GM12878 (cell line): ENCODE measurements around the gene EZH2. TPM values are rescaled to one million over a fixed set of nuclear protein-coding genes. Genes with fewer than 3 reads are reported as not detected.

ENCODE experiments used
- ATAC-seq: fragments of 200-7000 bp; cut with Tn5 transposase; 3 replicates; pipeline ENCODE4 v1.9.1; 2020; ENCODE audit warnings: mild to moderate bottlenecking, moderate library complexity
- BruUV-seq: library from RNA; stranded (reverse); fragments of 400-500 nt; replicated peaks from 2 replicates; lab custom pipeline; 2021; lab: Mats Ljungman, UMichigan
- CTCF ChIA-PET: fragments of 300-600 bp; sonication (Branson Sonifier 250); formaldehyde crosslinking; extraction: SDS; loops from one replicate; lab custom pipeline; 2021; ENCODE audit warnings: inconsistent platforms; lab: Yijun Ruan, JAX
- POLR2A ChIA-PET: fragments of 350-600 bp; formaldehyde crosslinking; extraction: SDS; loops from one replicate; lab custom pipeline; 2021; ENCODE audit warnings: inconsistent platforms; lab: Charles Lee
- RAD21 ChIA-PET: fragments of 300-600 bp; sonication (Branson Sonifier 250); formaldehyde crosslinking; loops from one replicate; lab custom pipeline; 2023; ENCODE audit warnings: antibody characterized with exemption; ENCODE audit not compliant: unreplicated experiment; lab: Charles Lee
- SMC1A ChIA-PET: fragments of 300-600 bp; sonication (Branson Sonifier 250); formaldehyde crosslinking; loops from one replicate; lab custom pipeline; 2023; ENCODE audit not compliant: unreplicated experiment, uncharacterized antibody; lab: Charles Lee
- DNase-seq: peaks from one replicate; pipeline ENCODE4 v3.0.0-alpha.2; 2011; ENCODE audit warnings: low read depth, low spot score
- FAIRE-seq: peaks from 3 replicates; lab custom pipeline; 2011; peaks lifted over from hg19 to GRCh38; lab: Jason Lieb, UNC
- H2AFZ ChIP-seq: 2 replicates; pipeline ENCODE4 v1.6.0; 2011; ENCODE audit warnings: low read depth, low read length, control low read depth; ENCODE audit not compliant: control insufficient read depth
- H3K27ac ChIP-seq: 2 replicates; pipeline ENCODE4 v1.5.1; 2011; ENCODE audit warnings: control low read depth; ENCODE audit not compliant: control insufficient read depth, insufficient read depth
- H3K27me3 ChIP-seq, 2 experiments: replicated peaks in 1 of 2; 2 replicates each; pipeline versions ENCODE4 v1.6.0 to v1.6.1; 2011; ENCODE audit warnings: low read length in 1 of 2; ENCODE audit not compliant: control insufficient read depth in 2 of 2, insufficient read depth in 2 of 2
- H3K36me3 ChIP-seq, 2 experiments: 2 replicates each; pipeline ENCODE4 v1.5.1; 2011; ENCODE audit warnings: low read length in 1 of 2; ENCODE audit not compliant: control insufficient read depth in 2 of 2, insufficient read depth in 2 of 2
- H3K4me1 ChIP-seq: 2 replicates; pipeline ENCODE4 v1.6.1; 2011; ENCODE audit warnings: mild to moderate bottlenecking, low read length, moderate library complexity, mixed read lengths; ENCODE audit not compliant: control insufficient read depth, insufficient read depth
- H3K4me2 ChIP-seq: 2 replicates; pipeline ENCODE4 v1.6.0; 2011; ENCODE audit warnings: control low read depth; ENCODE audit not compliant: control insufficient read depth, insufficient read depth
- H3K4me3 ChIP-seq: fragments of 200-600 bp; sonication (generic); 2 replicates; pipeline ENCODE4 v1.5.1; 2016
- H3K79me2 ChIP-seq: 2 replicates; pipeline ENCODE4 v1.6.0; 2011; ENCODE audit warnings: low read length; ENCODE audit not compliant: control insufficient read depth, insufficient read depth
- H3K9ac ChIP-seq: 2 replicates; pipeline ENCODE4 v1.8.0; 2011; ENCODE audit warnings: low read length, control low read depth, mixed read lengths; ENCODE audit not compliant: control insufficient read depth, insufficient read depth
- H3K9me3 ChIP-seq: replicated peaks from 3 replicates; pipeline ENCODE4 v1.5.1; 2011; ENCODE audit warnings: mild to moderate bottlenecking, low read length; ENCODE audit not compliant: control insufficient read depth, insufficient read depth
- H4K20me1 ChIP-seq: 2 replicates; pipeline ENCODE4 v1.6.0; 2011; ENCODE audit not compliant: control insufficient read depth, insufficient read depth
- ASH2L ChIP-seq: fragments of 300-600, 200-600 bp; sonication (generic); IDR thresholded peaks from 2 replicates; pipeline ENCODE4 v1.6.1; 2017; ENCODE audit warnings: low read depth, mild to moderate bottlenecking, borderline replicate concordance
- FOXM1 ChIP-seq: IDR thresholded peaks from 2 replicates; pipeline ENCODE4 v1.6.1; 2012; ENCODE audit warnings: low read depth, mild to moderate bottlenecking, inconsistent platforms, low read length, moderate library complexity
- IKZF2 ChIP-seq, 2 experiments: fragments of 450-650 bp; IDR thresholded peaks; 2 replicates each; pipeline ENCODE4 v1.6.1; 2017; ENCODE audit warnings: mild to moderate bottlenecking in 2 of 2, moderate library complexity in 2 of 2
- MAX ChIP-seq: IDR thresholded peaks from 2 replicates; pipeline ENCODE4 v1.6.1; 2012; ENCODE audit warnings: low read depth, low read length, improper control_type of control experiment
- PAX8 ChIP-seq: fragments of 450-650 bp; IDR thresholded peaks from 2 replicates; pipeline ENCODE4 v1.6.1; 2017; ENCODE audit warnings: mild to moderate bottlenecking, moderate library complexity
- POLR2AphosphoS2 ChIP-seq: IDR thresholded peaks from 2 replicates; pipeline ENCODE4 v1.6.1; 2011; ENCODE audit warnings: low read depth, mild to moderate bottlenecking, low read length, improper control_type of control experiment, moderate library complexity
- RUNX3 ChIP-seq: IDR thresholded peaks from 2 replicates; pipeline ENCODE4 v1.6.1; 2012; ENCODE audit warnings: low read length, inconsistent platforms
- WRNIP1 ChIP-seq: IDR thresholded peaks from 2 replicates; pipeline ENCODE4 v1.6.1; 2011; ENCODE audit warnings: low read depth, low read length, improper control_type of control experiment, borderline replicate concordance
- ZBTB33 ChIP-seq: fragments of 450-650 bp; IDR thresholded peaks from 2 replicates; pipeline ENCODE4 v1.6.1; 2017; ENCODE audit warnings: mild to moderate bottlenecking
- WGBS: methylation state at CpG from one replicate; pipeline ENCODE4 v1.1.6; 2016; ENCODE audit warnings: low lambda C conversion rate; ENCODE audit not compliant: insufficient replicate concordance, insufficient coverage; ENCODE audit errors: missing lambda C conversion rate; 5-methylcytosine and 5-hydroxymethylcytosine counted together
- in situ Hi-C: fragments of 300-500 bp; cut with MboI; formaldehyde crosslinking; loops from 9 replicates; pipeline ENCODE4 v1.14.3; 2018; ENCODE audit warnings: mixed read lengths
- intact Hi-C: fragments of 100-400 bp; cut with micrococcal nuclease; formaldehyde crosslinking; loops from one replicate; pipeline ENCODE4 v1.14.2; 2022; ENCODE audit not compliant: unreplicated experiment
- polyA plus RNA-seq, 11 experiments: library from polyadenylated mRNA; depleted of rRNA in 4 of 11; unstranded in 6 of 11; stranded (reverse) in 5 of 11; fragments of >200 nt; fragmentation: Nextera tagmentation in 4 of 11; fragmentation: Illumina TruSeq in 1 of 11; extraction: Ambion mirVana in 4 of 11; extraction: Trizol in 1 of 11; gene quantifications; 1 replicate in 1 of 11; 2 replicates in 10 of 11; pipeline versions ENCODE4 v1.2.1 to v1.2.3, GENCODE V29; 2011 to 2016; ENCODE audit warnings: inconsistent platforms in 2 of 11, missing spikeins in 2 of 11, low read depth in 1 of 11
- total RNA-seq, 4 experiments: library from RNA; depleted of rRNA in 3 of 4; stranded (reverse); fragments of >200 nt in 3 of 4; fragmentation: Illumina TruSeq in 1 of 4; extraction: Trizol in 1 of 4; gene quantifications; 2 replicates each; pipeline versions ENCODE4 v1.2.1 to v1.2.3, GENCODE V29; 2013 to 2021
- TF ChIP-seq, protein P1 (sequence below): IDR thresholded peaks from 2 replicates; pipeline ENCODE4 v1.6.1; 2011; ENCODE audit warnings: low read depth, low read length, improper control_type of control experiment, borderline replicate concordance

Gene EZH2
- total and polyA plus RNA-seq, 10 of the 15 experiments (the other 5 are each of a cell fraction or from before 2014, with no cell fraction given) = 19.4 to 69.6 (median 40.8) TPM

DNA sequence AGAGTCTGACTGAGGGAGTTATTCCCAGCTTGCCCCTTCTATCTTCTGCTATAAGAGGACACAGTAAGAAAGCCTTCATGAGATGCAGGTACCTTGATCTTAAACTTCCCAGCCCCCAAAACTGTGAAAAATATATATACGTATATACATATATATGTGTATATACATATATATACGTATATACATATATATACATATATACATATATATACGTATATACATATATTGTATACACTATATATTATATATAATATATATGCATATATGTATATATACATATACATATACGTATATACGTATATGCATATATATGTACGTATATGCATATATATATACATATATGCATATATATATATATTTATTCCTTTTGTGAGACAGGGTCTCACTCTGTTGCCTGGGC is 17.7 kb downstream of the EZH2 start:
- Histone ChIP-seq H3K4me1 (peaks cover 20% of the 10 kb centered on the region), H3K79me2 (peaks cover 91% of the 10 kb centered on the region), H3K4me2 (peak overlapping the region; percentile 31; the same call in 1 of the 2 replicates), H3K36me3 (no peaks in the 10 kb centered on the region; a peak in 2 of 4 replicates), H4K20me1 (no peaks in the 10 kb centered on the region), H2AFZ (no peak overlapping the region), H3K27ac (no peak overlapping the region), H3K9me3 (peaks cover 23% of the 10 kb centered on the region), H3K4me3 (no peak overlapping the region), H3K27me3 (no peaks in the 10 kb centered on the region), H3K9ac (no peak overlapping the region)
- no TSS peak for BruUV-seq
- no peak for DNase-seq
- SMC1A ChIA-PET = no interaction called here
- intact Hi-C loops (no loop called here), in situ Hi-C loops (no loop called here)
- POLR2A ChIA-PET = no interaction called here
- CTCF ChIA-PET = no interaction called here
- RAD21 ChIA-PET = no interaction called here
- WGBS = 94% methylated on average over 6 of the region's 6 CpGs
- no peak for ATAC-seq
- no peak for TF ChIP-seq ASH2L
- TF ChIP-seq WRNIP1 = no peak
- TF ChIP-seq MAX = no peak
- TF ChIP-seq IKZF2 (IDR thresholded peaks at IDR 0.05) = no peak
- no peak for TF ChIP-seq POLR2AphosphoS2
- no peak for TF ChIP-seq FOXM1
- no peak for TF ChIP-seq PAX8
- FAIRE-seq = no peak

- Histone ChIP-seq H3K9me3 (peaks cover 21% of the 10 kb centered on the region), H4K20me1 (no peaks in the 10 kb centered on the region), H3K79me2 (peaks cover 89% of the 10 kb centered on the region), H3K4me3 (no peak overlapping the region), H3K27me3 (no peaks in the 10 kb centered on the region), H3K9ac (no peak overlapping the region; the same call in 1 of the 2 replicates), H2AFZ (no peak overlapping the region), H3K4me1 (peaks cover 20% of the 10 kb centered on the region), H3K4me2 (peak overlapping the region; percentile 31), H3K27ac (0 out of 2 replicates have a peak overlapping the region, but pooled peaks have one; percentile 4), H3K36me3 (no peaks in the 10 kb centered on the region; a peak in 2 of 4 replicates)
- TF ChIP-seq, protein P1, sequence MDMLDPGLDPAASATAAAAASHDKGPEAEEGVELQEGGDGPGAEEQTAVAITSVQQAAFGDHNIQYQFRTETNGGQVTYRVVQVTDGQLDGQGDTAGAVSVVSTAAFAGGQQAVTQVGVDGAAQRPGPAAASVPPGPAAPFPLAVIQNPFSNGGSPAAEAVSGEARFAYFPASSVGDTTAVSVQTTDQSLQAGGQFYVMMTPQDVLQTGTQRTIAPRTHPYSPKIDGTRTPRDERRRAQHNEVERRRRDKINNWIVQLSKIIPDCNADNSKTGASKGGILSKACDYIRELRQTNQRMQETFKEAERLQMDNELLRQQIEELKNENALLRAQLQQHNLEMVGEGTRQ = no peak
- TF ChIP-seq RUNX3 (peak; percentile 49; the same call in 1 of the 2 replicates), ZBTB33 (no peak)
- CTCF ChIA-PET = interaction anchor here (1.4 kb wide), 1 partner anchor 9 kb away, joined by 8 read pairs; no protein-coding TSS in a partner anchor
- peak; percentile 11; the same call in 1 of the 3 replicates for ATAC-seq
- FAIRE-seq = no peak
- no peak for DNase-seq
- SMC1A ChIA-PET = interaction anchor here (0.7 kb wide), 1 partner anchor 16 kb away, joined by 3 read pairs; no protein-coding TSS in a partner anchor
- intact Hi-C loops (no loop called here), in situ Hi-C loops (no loop called here)
- 70% methylated on average over 2 of the region's 2 CpGs for WGBS
- RAD21 ChIA-PET = no interaction called here
- no TSS peak for BruUV-seq
- POLR2A ChIA-PET = no interaction called here
These were observed 18.8 kb downstream of the EZH2 start for GRCh38 chr7:148865283-148865682.
